ENCODE data around the gene DEFB115. TPM values are rescaled to one million over a fixed set of nuclear protein-coding genes. Genes with fewer than 3 reads are reported as not detected.

DEFB115 gene, protein sequence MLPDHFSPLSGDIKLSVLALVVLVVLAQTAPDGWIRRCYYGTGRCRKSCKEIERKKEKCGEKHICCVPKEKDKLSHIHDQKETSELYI
- total RNA-seq = not detected

DNA sequence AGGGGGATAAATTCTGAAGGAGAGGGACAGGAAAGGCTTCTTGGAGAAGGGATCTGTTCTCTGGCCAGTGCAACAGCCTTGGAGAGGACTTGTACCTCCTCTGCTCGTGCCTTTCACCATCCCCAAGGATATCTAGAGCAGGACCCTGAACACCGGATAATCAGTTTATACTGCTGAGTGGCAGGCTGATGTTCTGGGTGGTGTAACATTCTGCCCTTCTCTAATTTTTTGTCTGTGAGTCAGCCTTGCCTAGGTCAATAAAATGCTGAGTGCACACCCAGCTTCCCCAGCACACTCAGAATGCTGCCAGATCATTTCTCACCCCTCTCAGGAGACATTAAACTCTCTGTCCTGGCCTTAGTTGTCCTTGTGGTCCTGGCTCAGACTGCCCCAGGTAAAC, at the start of gene DEFB115:
TSS of gene DEFB115 (plus strand) at position 301 of the 400 bp plus-strand sequence. CDS start at position 301, 0 bp downstream.
- no peak for TF ChIP-seq POLR2A (IDR thresholded peaks at IDR 0.05)
- no peak for TF ChIP-seq CTCF (IDR thresholded peaks at IDR 0.05)
- Histone ChIP-seq H3K4me1 (no peaks in the 10 kb centered on the region), H3K27me3 (no peaks in the 10 kb centered on the region), H3K4me3 (no peak within 1 kb of the TSS), H3K36me3 (replicated peaks in 1 of 2; ENCODE audit: insufficient read depth in 1 of 2, low read depth in 2 of 2) (no peaks in the 10 kb centered on the region), H3K9me3 (no peaks in the 10 kb centered on the region), H3K27ac (no peak within 1 kb of the TSS)
- WGBS, 2 donors = 36 to 44% methylated on average over 2 of the region's 2 CpGs
- ATAC-seq = no peak
- no peak for DNase-seq
- intact Hi-C loops (cut with DNase I) = loop anchor here (10.0 kb wide), 1 partner anchor 57 kb away; no protein-coding TSS in a partner anchor

- ATAC-seq = no peak
- Histone ChIP-seq H3K27ac (no peak overlapping the region), H3K36me3 (replicated peaks in 1 of 2; ENCODE audit: insufficient read depth in 1 of 2, low read depth in 2 of 2) (no peaks in the 10 kb centered on the region), H3K4me3 (no peak overlapping the region), H3K4me1 (no peaks in the 10 kb centered on the region), H3K9me3 (peaks cover 0 to 41% (median 4%) of the 10 kb centered on the region in 3 donors), H3K27me3 (no peaks in the 10 kb centered on the region)
- intact Hi-C loops (cut with DNase I) = no loop called here
- WGBS, 2 donors = 50 to 51% methylated on average over 10 of the region's 10 CpGs
- TF ChIP-seq CTCF (IDR thresholded peaks at IDR 0.05) (no peak), POLR2A (IDR thresholded peaks at IDR 0.05) (no peak)
- DNase-seq = no peak
These were observed 20.5 kb upstream of the DEFB115 start for GRCh38 chr20:31236953-31237352.

DNA sequence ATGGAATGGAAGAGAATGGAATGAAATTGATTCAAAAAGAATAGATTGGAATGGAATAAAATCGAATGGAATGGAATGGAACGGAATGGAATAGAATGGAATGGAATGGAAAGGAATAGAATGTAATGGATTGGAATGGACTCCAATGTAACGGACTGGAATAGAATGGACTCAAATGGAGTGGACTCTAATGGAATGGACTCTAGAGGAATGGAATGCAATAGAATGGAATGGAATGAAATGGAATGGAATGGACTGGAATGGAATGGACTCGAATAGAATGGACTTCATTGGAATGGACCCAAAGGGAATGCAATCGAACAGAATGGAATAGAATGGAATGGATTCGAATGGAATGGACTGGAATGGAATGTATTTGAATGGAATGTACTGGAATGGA, 19.7 kb upstream of the DEFB115 start:
- ATAC-seq (no peak), DNase-seq (no peak)
- TF ChIP-seq POLR2A (IDR thresholded peaks at IDR 0.05) (no peak), CTCF (IDR thresholded peaks at IDR 0.05) (no peak)
- H3K9me3 ChIP-seq = peaks cover 0 to 38% (median 4%) of the 10 kb centered on the region in 3 donors
- no peak overlapping the region for H3K27ac ChIP-seq
- intact Hi-C loops (cut with DNase I) = no loop called here
- no peaks in the 10 kb centered on the region for H3K4me1 ChIP-seq
- no peaks in the 10 kb centered on the region for H3K27me3 ChIP-seq
- 38 to 55% methylated on average over 6 of the region's 6 CpGs for WGBS, 2 donors
- H3K36me3 ChIP-seq (replicated peaks in 1 of 2; ENCODE audit: insufficient read depth in 1 of 2, low read depth in 2 of 2) = no peaks in the 10 kb centered on the region
- no peak overlapping the region for H3K4me3 ChIP-seq

GRCh38 chr20:31239139-31239538, 18.3 kb upstream of the DEFB115 start:
- intact Hi-C loops (cut with DNase I) = no loop called here
- 51 to 54% methylated on average over 8 of the region's 8 CpGs for WGBS, 2 donors
- TF ChIP-seq POLR2A (IDR thresholded peaks at IDR 0.05) = no peak
- no peak for TF ChIP-seq CTCF (IDR thresholded peaks at IDR 0.05)
- DNase-seq (no peak), ATAC-seq (no peak)
- Histone ChIP-seq H3K27ac (no peak overlapping the region), H3K4me1 (no peaks in the 10 kb centered on the region), H3K36me3 (replicated peaks in 1 of 2; ENCODE audit: insufficient read depth in 1 of 2, low read depth in 2 of 2) (no peaks in the 10 kb centered on the region), H3K4me3 (no peak overlapping the region), H3K27me3 (no peaks in the 10 kb centered on the region), H3K9me3 (peaks cover 0 to 41% (median 4%) of the 10 kb centered on the region in 3 donors)

- WGBS, 2 donors = 15 to 32% methylated on average over 3 of the region's 3 CpGs
- Histone ChIP-seq H3K4me3 (no peak overlapping the region), H3K9me3 (no peaks in the 10 kb centered on the region), H3K27ac (no peak overlapping the region), H3K36me3 (replicated peaks in 1 of 2; ENCODE audit: insufficient read depth in 1 of 2, low read depth in 2 of 2) (no peaks in the 10 kb centered on the region), H3K4me1 (no peaks in the 10 kb centered on the region), H3K27me3 (no peaks in the 10 kb centered on the region)
- ATAC-seq (no peak), DNase-seq (no peak)
- no peak for TF ChIP-seq CTCF (IDR thresholded peaks at IDR 0.05)
- no peak for TF ChIP-seq POLR2A (IDR thresholded peaks at IDR 0.05)
- intact Hi-C loops (cut with DNase I) = loop anchor here (10.0 kb wide), 1 partner anchor 58 kb away; no protein-coding TSS in a partner anchor
These were observed 505 bp upstream of the DEFB115 start for GRCh38 chr20:31256959-31257358.

Measured in body of pancreas (tissue), 4 donors.